ENCODE measurements around the gene BTBD9.

Gene BTBD9

DNA sequence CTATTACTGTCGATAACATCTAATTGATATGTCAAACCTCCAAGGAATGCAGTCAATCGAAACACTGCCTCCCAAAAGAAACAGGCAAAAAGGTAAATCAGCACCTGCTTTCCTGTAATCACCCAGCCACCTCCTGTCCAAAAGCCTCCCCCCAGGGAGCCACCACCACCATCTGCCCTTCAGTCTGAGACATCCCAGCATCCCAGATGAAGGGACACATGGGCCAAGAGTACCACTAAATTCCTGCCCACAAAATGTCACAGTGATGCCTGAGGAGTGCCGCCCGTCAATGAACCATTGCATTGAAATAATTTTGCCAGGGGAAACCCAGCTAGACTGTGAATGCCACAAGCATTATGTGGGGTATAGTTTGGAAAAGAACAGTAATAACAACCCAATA lies 418.5 kb downstream of the BTBD9 start:
- DNase-seq = no peak

DNA sequence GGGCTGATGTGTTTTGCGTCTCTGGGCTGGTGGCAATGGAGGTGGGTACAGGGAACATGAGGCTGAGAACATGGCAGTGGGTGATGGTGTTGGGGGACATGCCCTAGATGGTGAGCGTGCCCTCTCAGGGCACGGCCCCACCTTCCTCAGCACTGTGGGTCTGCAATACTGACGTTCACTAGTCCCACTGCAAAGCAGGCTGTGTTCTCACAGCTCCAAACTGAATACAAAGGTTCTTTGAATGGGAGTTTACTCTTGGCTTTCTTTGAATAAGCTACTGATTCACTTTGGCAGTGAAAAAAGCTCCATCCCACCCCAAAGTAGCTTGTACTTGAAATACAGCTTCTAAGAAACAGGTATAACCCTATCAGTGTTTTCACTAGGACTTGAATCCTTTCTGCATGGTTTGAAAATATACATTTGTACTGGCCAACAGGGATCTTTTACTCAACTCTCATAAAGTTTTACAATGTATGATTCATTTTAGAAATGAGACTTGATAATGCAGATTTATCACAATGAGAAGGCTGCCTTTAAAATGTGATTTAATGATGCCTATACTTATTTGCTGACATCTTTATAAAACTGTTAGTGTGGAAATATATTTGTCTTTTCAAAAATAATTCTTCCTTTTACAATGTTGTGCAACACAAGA lies 419.5 kb downstream of the BTBD9 start:
- no peak for DNase-seq

DNA sequence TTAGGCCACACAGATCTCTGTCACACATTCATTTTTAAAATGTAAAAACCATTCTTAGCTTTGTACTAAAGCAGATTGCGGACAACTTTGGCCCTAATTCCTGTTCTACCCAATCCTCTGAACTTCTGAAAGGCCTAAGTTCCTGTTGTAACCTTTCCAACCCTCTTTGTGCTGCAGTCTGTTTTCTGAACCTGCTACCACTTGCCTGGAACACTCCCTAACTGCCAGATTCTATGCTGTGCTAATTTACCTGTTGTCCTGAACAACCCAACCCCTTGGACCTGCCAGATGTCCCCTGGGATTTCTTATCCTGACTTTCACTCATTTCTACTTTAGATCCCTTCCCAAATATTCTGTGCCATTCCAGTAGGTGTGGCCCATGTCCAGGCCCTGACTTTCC lies 421.5 kb downstream of the BTBD9 start:
- no peak for DNase-seq

DNA sequence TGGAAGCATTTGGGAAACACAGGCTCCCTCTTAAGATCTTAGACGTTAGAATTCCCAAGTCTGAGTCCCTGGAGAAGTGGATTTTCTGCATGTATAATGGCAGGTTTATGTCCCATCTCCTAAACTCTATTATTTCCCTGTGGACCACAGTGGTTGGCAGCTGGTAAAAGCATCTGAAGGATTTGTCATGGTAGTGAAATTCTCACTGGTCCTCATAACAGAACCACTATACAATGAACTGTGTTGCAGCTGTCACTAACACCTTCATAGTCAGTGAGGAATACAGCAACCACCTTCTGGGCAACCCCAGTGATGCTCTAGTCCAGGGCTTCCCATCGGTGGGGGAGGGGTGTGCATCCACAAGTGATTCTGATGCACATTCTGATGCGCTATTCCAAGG lies 423.3 kb downstream of the BTBD9 start:
- DNase-seq = no peak

DNA sequence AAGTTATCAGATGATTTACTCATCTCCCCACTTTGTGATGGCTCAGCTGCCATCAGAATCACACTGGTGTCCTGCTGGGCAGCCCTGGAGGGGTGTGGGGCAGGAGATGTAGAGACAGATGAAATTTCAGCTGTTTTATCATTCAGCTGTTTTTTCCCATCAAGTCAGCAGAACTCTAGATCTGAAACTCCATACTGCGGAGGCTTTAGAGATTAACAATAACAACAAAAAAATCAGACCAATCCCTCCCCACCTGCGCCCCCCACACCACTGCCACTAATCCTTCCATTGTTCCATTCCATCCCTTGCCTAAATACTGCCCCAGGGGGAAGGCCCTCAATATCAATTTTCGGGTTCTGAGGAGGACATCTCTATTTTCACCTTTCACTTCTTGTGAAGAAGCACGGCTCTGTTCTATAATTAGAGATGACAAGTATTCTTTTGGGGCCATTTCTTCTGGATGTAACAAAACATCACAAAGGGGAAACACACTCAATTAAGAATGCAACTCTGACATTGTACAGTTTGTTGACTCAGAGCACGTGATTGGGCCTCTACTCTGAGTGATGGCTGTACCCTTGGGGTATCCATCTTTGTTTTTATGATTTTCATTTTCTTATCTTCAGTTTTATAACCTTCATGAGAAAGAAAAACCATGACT lies 423.9 kb downstream of the BTBD9 start:
- no peak for DNase-seq

DNA sequence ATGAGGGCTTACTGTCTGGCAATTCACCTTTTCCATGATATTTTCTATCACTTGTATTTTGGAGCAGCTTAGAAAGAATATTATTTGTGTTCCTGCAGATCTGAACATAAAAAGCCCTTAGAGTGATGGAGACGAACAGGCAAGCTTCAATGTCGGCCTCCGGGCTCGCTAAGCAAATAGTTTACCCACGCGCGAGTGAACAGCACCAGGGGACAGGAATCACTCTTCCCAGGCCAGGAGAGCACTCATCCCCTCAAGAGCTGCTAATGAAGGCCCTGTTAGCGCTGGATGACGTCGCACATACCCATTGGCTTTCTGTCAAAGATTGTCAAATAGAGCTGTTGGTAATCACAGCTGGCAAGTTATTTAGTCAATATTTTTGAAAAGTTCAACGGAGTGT lies 424.5 kb downstream of the BTBD9 start:
- DNase-seq = no peak

DNA sequence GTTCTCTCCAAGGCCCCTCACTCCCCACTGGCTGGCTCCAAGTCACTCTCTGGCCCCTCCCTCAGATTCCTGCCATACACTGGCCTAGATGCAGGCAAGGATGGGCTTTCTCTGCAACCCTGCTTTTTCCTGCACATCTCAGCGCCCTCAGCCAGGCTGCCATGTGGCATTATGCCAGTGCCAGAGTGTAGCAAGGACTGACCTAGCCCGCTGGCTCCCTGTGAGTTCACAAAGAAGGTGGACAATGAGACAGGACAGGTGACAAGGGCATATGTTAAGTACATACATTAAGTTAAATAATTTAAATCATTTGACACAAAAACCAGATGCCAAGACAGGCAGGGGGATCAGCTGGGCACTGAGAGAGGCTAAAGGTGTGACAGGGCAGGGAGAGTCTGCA lies 425.6 kb downstream of the BTBD9 start:
- no peak for DNase-seq

DNA sequence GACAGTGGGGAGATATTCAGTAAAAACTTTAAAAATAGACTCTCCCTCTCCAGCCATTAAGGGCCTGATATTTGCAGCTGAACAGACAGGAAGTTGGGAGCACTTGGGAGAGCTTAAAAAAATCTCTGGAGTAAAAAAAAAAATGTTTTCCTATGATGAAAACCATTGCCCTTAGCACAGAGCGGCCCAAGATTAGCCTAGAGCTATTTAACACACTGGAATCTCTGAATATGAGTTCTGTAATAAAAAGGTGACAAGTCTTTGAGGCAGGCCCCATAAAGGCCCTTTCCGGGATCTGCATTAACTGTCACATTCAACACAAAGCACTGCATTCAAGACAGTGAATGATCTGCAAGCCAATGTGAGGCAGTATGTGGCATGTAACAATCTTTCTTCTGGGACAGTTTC lies 426.5 kb downstream of the BTBD9 start:
- DNase-seq = no peak

DNA sequence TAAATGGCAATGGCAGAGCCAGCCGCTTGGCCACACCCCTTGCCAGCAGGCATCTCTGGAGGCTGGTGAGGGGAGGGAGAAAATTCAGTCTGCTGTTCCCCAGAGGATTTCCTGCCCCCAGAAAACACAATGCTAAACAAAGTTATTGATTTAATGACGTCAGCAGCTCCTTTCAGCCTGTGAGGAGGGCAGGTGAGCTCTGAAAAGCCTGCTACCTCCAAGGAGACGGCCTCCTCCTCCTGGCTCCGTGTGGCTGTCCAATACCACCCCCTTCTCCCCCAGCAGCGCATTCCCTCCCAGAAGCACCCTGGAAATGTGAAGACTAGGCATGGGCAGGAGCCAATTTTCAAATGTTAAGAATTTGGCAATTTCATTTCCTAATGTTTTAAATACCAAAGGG lies 427.1 kb downstream of the BTBD9 start:
- DNase-seq = no peak

DNA sequence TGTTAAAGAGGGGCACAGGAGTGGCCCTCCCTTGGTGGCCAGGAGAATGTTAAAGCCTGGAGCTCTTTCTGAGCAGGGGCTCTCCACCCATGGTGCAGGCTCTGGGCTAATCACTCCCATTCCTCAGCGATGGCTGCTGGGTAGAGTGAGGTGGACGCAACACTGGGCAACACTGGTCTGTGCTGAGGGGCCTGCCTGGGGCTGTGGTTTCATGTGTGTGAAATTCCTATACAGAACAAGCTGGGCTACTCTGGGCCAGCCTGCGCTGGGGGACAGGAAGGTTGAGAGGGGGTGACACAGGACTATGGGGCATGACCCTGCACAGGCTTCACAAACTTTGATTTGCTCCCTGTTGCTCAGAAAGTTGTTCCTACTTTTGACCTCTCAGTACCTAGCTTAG lies 427.6 kb downstream of the BTBD9 start:
- no peak for DNase-seq

DNA sequence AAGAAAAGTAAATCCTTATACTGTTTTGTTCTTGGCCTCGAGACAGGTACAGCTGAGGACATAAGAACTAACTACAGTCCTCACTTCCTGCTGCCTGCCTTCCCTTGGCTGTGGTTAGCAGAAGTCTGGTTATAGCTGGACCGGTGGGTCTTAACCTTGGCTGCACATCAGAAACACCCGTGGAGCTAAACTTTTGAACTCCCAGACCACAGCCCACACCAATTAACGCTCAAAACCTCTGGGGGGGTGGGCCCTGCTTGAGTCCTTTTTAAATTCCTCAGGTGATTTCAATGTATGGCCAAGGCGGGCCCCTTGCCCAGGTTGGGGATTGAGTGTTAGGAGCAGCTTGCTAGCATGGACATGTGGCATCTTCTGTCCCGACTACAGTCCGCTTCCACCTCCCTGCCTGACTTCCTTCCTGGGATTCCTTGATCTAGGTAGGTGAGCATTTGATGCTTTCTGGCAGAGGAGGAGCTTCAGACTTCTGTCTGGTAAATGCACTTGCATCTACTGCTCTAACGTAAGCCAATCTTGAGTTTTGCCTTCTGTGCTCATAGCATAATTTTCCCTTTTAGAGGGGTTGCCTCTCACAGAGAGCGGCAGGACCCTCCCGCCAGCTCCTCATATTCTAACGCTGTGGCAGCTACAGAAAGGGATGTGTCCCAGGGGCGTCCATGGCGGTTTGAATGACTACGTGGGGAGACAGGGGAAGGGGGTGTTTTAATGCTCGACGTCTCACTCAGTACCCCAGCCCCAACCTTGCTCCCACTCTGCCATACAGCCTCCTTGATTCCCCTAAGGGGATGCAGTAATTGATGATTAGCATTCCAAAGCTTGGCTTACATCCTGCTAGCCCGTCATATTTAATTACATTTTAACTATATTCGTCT lies 430.1 kb downstream of the BTBD9 start:
- no peak for DNase-seq

DNA sequence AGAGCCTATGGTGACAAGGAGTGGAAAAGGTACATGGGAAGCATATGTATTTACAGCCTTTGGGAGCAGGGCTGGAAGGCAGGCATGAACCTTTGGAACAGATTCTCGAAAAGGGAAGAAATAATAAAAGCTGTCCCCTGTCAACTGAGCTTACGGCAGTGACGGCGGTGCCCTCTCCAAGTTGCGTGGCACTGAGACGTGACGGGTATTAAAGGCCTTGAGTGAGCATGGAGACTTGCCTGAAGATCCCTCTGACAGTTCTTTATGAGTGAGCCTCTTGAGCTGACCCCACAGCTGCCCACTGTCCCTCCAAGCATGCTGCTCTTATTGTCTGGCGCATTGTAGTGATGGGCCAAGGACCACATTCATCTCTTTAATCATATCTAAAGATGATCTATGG lies 431.7 kb downstream of the BTBD9 start:
- no peak for DNase-seq

DNA sequence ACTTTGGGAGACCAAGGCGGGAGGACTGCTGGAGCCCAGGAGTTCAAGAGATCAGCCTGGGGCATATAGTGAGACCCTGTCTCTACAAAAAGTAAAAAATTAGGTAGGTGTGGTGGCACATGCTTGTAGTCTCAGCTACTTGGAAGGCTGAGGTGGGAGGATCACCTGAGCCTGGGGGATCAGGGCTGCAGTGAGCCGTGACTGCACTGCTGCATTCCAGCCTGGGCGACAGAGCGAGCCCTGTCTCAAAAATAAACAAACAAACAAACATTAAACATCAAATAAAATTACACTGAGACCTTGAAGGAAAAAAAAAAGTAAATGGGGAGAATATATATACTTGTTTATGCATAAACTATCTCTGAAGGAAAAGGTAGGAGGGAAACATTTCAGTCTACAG lies 432.4 kb downstream of the BTBD9 start:
- no peak for DNase-seq

DNA sequence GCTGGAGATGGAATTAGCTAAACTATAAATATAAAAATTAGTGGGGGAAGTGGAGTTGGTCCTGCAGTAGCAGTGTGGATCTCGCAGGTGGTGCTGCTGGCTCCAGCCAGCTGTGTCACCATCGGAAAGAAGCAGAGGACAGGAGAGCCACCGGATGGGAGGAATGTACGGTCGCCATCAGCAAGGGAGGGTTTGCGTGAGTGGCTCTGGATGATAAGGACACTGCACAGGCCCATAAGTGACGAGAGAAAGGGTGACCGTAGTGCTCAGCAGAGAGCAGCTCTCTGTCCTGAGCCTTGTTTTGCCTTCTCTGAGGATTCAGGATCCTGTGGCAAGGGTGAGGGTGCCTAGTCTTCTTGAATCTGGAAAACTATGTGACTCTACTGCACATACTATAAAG lies 441.5 kb downstream of the BTBD9 start:
- DNase-seq = no peak

DNA sequence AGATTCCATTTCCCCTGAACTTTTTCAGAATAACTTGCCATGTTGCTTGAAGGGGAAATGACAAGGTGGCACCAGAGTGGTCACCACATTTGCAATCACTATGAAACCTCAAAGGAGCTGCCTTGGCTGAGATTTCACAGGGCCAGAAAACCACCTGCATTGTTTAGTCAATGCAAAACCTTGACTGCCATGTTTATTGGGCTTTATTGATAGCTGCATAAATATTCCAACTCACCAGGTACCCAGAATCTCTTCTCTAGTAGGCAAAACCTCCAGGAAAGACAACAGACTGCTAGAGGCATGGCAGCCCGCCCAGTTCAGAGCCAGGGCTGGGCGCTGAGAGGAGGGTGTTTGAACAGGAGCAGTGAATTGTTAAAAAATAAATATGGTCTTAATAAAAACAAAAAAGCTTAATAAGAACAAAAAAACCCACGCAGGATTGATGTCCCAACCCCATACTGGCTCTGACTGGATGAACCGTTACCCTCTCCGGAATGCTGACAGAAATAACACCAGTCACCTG lies 444.6 kb downstream of the BTBD9 start:
- DNase-seq = no peak

DNA sequence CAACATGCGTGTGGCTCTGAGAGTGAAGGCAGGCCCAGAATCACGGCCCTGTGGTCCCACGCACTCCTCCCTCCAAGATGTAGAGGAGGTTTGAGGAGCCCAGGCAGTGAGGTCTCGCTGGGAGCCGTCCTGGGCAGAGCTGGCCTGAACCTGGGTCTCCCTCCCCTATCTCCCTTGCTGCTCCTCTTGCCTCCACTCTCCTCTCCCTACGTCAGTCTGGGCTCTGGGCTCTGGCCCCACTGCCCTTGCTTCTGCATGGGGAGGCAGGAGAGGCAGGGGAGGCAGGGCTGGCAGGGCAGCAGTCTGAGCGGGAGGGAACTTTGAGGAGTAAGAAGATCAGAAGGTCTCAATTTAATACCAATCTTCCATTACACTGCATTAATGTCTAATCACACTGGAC lies 445.1 kb downstream of the BTBD9 start:
- no peak for DNase-seq

DNA sequence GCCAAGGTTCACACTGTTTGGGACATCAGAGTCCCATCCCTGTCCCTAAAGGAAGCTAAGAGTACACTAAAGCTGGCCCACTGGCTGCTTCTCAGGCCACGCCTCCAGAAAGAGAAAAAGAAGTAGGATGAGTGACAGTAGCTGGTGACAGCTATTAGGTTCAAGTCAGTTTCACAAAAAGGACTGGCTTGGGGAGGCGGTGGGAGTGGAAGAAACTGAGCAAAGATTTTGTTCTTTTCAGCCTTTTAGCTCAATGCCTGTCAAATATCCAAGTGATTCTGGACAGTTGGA lies 445.5 kb downstream of the BTBD9 start:
- DNase-seq = no peak

DNA sequence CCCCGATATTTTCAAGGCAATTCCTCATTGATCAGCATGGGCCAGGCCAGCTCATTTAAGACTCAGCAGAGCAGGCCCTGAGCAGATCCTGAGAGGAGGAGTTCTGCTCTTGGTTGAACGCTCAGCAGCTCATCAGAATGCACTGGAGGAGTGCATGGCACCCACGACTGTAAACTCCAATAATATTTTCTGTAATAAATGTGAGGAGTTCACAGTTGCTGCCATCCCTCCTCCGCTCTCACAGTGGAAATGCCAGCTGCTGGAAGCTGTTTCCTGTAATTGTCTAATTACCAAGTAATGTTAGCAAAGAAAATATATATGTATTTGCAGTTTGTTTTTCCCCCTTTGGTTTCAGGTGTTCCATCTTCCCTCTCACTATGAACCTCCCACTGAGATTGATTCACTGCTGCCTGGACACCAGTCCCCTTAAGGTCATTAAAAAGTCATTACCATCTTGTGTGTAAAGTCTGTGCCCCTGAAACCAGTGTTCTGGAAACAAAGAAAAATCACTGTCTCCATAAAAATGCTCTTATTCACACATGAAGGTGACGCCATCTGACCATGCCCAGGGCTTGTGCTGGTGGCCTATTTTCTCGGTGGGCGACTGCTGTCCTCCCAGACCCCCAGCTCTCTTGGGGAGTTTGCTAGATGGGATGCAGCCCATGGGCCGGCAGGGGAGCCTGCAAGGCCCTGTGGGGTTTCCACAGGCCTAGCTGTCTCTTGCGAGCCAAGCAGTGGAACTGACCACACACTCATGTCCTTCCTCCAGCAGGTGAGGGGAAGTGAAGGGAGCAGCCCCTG lies 446.0 kb downstream of the BTBD9 start:
- no peak for DNase-seq

DNA sequence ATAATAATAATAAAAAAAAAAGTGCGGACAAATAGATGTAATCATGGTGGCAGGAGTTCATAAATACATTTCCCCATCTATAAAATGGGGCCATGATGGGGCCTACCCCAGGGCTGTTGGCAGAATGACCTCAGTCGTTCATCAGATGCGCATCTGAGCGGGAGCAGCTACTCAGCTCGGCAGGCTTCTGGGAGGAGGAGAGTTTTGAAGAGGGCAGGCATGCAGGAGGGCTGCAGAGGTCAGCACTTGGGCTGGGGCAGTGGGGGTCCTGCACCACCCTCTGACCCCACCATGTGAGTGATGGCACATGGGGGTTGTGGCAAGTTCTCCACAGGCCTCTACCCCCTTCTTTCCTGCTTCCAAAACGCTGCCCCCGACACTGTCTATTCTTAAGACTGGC lies 446.7 kb downstream of the BTBD9 start:
- no peak for DNase-seq

DNA sequence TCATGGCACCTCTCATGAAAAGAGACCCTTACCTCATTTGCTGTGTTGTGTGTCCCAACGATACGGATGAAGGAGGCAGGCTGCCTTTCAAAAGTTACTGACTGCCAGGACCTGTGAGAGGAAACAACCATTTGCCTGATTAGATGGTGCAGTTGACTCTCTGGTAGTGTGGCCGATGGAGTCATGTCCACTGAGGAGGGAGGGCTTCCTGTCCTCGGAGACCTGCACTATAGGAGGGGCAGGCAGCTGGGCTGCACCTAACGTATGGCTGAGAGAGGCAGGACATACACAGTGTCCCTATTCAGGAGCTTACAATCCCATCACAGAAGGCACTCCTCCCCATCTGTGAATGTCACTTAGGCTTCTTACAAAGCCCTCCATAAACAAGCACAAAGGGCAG lies 447.2 kb downstream of the BTBD9 start:
- no peak for DNase-seq

DNA sequence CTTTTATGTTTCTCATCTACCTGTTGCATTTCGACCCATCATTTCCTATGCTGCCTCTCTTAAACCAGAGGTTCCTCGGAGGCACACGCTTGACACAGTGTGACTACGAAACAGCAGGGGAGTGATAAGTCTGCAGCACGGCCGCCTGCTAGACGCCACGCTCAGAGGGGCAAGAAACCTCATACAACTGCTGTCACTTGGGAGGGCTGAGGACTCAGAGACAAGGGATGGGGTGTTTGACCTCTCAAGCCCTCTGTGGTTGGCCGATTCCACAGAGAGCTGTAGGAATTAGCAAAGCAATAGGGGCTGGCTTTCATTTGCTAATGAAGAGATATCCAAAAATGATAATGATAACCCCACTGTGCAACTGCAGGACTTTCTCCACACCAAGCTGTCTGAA lies 447.7 kb downstream of the BTBD9 start:
- DNase-seq = no peak

DNA sequence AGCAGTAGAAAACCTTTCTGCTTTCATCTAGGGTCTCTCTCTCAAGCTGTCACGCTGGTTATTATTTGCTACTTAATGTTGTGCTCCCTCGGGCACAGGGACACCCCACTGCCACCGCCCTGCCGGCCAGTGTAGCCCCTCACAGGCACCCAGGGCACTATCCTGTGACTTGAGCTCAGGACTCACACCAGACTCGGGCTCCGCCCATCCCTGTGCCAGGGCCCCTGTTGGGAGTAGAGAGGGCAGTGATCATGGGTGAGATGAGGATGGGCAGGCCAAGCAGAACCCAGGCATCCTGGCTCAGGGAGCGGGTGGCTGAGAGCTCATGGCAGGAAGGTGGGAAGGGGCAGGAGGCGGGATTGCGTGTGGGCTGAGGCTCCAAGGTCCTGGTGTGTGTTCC lies 448.3 kb downstream of the BTBD9 start:
- no peak for DNase-seq

DNA sequence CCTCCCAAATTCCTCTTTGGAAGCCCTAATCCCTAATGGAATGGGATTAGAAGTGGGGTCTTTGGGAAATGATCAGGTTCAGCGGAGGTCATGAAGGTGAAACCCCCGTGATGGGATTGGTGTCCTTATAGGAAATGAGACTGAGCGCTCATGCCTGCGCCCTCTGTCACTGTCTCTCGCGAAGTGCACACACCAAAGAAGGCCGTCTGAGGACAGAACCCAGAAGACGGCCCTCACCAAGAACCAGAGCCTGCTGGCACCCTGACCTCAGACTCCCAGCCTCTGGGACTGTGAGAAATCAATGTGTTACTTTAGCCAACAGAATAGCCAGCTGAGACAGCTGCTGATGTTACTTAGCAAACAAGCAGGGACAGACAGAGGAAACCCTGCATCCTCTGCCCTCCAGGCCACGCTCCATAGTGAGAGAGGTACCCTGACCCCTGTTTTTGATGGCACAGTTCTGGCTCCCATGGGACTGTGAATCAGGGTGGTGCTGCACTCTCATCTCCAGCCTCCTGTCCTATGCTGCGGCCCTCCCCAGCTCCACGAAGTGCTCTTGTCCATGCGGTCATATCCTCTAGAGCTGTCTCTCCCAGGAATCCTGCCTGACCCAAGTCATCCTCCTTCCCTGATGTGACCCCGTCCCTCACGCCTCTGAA lies 450.9 kb downstream of the BTBD9 start:
- DNase-seq = no peak
